ENCODE data around the gene AHSG. TPM values are rescaled to one million over a fixed set of nuclear protein-coding genes. Genes with fewer than 3 reads are reported as not detected.

AHSG gene
- total RNA-seq, 4 donors from 2014 or later, result 0.36 TPM; not detected in 3

DNA sequence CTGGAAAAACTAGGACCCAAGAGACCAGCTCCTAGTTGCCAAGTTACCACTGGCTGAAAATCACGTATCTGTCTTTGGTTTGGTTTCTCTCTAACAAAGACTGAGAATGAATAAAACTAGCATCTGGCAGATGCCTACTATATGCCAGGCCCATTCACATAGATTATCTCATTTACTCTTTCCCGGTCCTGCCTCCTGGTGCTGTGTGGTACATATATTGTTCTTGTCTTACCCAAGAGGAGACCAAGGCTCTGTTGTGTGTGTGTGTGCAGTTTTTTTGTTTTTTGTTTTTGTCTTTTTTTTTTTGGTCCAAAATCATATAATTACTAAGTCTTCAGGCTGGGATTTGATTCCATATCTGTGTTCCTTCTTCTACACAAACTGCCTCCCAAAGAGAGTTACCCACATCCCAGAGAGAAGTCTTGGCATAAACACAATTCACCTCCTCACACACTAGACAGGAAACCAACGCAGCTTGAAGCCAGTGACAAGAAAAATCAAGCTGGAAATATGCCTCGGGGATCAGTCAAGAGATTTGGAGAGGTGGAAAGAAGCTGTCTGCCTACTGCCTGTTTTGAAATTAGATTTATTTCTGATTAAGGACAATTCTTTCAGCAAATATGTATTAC lies 891 bp downstream of the AHSG start:
- WGBS, 2 donors, result 50 to 53% methylated on average over 4 of the region's 4 CpGs
- TF ChIP-seq, protein P1, sequence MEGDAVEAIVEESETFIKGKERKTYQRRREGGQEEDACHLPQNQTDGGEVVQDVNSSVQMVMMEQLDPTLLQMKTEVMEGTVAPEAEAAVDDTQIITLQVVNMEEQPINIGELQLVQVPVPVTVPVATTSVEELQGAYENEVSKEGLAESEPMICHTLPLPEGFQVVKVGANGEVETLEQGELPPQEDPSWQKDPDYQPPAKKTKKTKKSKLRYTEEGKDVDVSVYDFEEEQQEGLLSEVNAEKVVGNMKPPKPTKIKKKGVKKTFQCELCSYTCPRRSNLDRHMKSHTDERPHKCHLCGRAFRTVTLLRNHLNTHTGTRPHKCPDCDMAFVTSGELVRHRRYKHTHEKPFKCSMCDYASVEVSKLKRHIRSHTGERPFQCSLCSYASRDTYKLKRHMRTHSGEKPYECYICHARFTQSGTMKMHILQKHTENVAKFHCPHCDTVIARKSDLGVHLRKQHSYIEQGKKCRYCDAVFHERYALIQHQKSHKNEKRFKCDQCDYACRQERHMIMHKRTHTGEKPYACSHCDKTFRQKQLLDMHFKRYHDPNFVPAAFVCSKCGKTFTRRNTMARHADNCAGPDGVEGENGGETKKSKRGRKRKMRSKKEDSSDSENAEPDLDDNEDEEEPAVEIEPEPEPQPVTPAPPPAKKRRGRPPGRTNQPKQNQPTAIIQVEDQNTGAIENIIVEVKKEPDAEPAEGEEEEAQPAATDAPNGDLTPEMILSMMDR (IDR thresholded peaks at IDR 0.05), result no peak
- TF ChIP-seq POLR2A (IDR thresholded peaks at IDR 0.05), result no peak
- intact Hi-C loops (cut with DNase I; ENCODE audit: low total_unique reads), result loop anchor here (10.0 kb wide), 2 partner anchors 141 to 211 kb away; no protein-coding TSS in a partner anchor
- no peak for DNase-seq (ENCODE audit: low spot score in 2 of 2)
- no peak overlapping the region for H3K4me3 ChIP-seq (ENCODE audit: low read depth, poor library complexity, severe bottlenecking)

GRCh38 chr3:186614266-186614596 lies 1.4 kb downstream of the AHSG start:
- no peak for DNase-seq (ENCODE audit: low spot score in 2 of 2)
- intact Hi-C loops (cut with DNase I; ENCODE audit: low total_unique reads), result loop anchor here (10.0 kb wide), 2 partner anchors 141 to 211 kb away; no protein-coding TSS in a partner anchor
- 58 to 64% methylated on average over 6 of the region's 6 CpGs for WGBS, 2 donors
- TF ChIP-seq, protein P1 (IDR thresholded peaks at IDR 0.05), result no peak
- TF ChIP-seq POLR2A (IDR thresholded peaks at IDR 0.05), result no peak
- H3K4me3 ChIP-seq (ENCODE audit: low read depth, poor library complexity, severe bottlenecking), result no peak overlapping the region

- TF ChIP-seq POLR2A (IDR thresholded peaks at IDR 0.05), result no peak
- TF ChIP-seq, protein P1 (IDR thresholded peaks at IDR 0.05), result peak in 1 of 3 donors; percentile 93
- peak; percentile 68 to 92 for DNase-seq (ENCODE audit: low spot score in 2 of 2)
- no peak overlapping the region for H3K4me3 ChIP-seq (ENCODE audit: low read depth, poor library complexity, severe bottlenecking)
- intact Hi-C loops (cut with DNase I; ENCODE audit: low total_unique reads), result loop anchor here (10.0 kb wide), 2 partner anchors 140 to 210 kb away; no protein-coding TSS in a partner anchor
- 31% methylated on average over 16 of the region's 16 CpGs for WGBS, 2 donors
Measured at GRCh38 chr3:186614597-186615483, 2.0 kb downstream of the AHSG start.

DNA sequence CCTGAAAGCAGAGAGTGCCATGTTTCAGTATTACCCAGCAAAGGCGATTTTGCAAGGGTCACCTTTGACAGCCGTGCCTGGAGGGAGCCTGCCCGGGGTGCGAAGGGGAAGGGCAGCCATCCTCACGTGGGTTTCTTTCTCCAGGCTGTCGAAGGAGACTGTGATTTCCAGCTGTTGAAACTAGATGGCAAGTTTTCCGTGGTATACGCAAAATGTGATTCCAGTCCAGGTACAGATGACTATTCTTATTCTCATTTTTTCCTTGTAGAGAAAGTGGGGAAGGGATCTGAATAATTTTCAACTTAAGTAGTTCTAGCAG lies 3.4 kb downstream of the AHSG start:
- H3K4me3 ChIP-seq (ENCODE audit: low read depth, poor library complexity, severe bottlenecking), result no peak overlapping the region
- WGBS, 2 donors, result 75 to 83% methylated on average over 8 of the region's 8 CpGs
- TF ChIP-seq POLR2A (IDR thresholded peaks at IDR 0.05), result no peak
- TF ChIP-seq, protein P1 (IDR thresholded peaks at IDR 0.05), result no peak
- no peak for DNase-seq (ENCODE audit: low spot score in 2 of 2)
- intact Hi-C loops (cut with DNase I; ENCODE audit: low total_unique reads), result loop anchor here (10.0 kb wide), 2 partner anchors 139 to 209 kb away; no protein-coding TSS in a partner anchor

DNA sequence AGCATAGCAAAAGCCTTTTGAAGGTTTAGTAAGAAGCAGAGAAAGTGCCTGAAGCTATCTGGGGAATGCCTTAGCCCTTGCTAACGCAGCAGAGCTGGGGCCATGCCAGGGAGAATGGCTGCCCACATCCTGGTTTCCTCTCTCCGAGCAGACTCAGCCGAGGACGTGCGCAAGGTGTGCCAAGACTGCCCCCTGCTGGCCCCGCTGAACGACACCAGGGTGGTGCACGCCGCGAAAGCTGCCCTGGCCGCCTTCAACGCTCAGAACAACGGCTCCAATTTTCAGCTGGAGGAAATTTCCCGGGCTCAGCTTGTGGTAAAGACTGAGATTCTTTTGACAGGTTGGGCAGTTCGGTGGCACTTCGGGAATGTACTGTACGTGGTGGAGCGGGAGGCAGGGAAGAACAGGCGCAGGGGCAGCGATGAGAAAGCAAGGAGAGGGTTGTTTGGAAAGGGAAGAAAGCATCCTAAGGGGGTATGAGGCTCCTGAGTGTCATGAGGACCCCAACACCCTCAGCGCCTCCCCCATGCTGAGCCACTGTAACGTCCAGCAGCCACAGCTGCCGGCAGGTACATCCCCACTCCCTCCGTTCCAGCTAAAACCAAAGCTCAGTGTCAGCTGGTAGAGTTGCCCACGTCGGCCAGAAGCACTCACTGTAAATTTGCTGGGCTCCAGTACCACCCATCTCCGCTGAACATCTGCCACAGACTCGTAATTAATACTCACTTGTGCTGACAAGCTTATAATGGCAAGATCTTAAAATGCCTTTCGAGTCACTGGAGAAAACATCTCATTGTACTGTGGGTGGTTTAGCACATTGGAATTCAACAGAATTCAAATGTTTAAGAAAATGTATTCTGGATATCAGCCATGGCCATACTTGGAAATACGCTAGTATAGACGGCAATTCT lies 4.4 kb downstream of the AHSG start:
- TF ChIP-seq POLR2A (IDR thresholded peaks at IDR 0.05), result no peak
- TF ChIP-seq, protein P1 (IDR thresholded peaks at IDR 0.05), result peak in 1 of 3 donors; percentile 72
- peak; percentile 84 to 96 for DNase-seq (ENCODE audit: low spot score in 2 of 2)
- WGBS, 2 donors, result 7 to 9% methylated on average over 30 to 31 of the region's 31 CpGs
- intact Hi-C loops (cut with DNase I; ENCODE audit: low total_unique reads), result loop anchor here (10.0 kb wide), 2 partner anchors 138 to 208 kb away; no protein-coding TSS in a partner anchor
- H3K4me3 ChIP-seq (ENCODE audit: low read depth, poor library complexity, severe bottlenecking), result no peak overlapping the region
